Activated gamma-delta T cell treated with Interleukin-2 at 50 U/mL for 16 hours (primary cell): ENCODE results near the gene MCCC1.
"Not testable (repeated sequence)": the region's sequence is repeated elsewhere in the genome, so short reads cannot be mapped to it uniquely, and the experiment has no call there.

ENCODE experiments used
- DNase-seq: peaks from one replicate; pipeline ENCODE4 v3.0.0-alpha.2; 2020

The MCCC1 gene

GRCh38 chr3:183099026-183099837 is at the start of gene MCCC1:
MCCC1 (minus strand) TSS chr3:183099496; CDS start chr3:183099440, 56 bp downstream.
- peak; percentile 97 for DNase-seq

DNA sequence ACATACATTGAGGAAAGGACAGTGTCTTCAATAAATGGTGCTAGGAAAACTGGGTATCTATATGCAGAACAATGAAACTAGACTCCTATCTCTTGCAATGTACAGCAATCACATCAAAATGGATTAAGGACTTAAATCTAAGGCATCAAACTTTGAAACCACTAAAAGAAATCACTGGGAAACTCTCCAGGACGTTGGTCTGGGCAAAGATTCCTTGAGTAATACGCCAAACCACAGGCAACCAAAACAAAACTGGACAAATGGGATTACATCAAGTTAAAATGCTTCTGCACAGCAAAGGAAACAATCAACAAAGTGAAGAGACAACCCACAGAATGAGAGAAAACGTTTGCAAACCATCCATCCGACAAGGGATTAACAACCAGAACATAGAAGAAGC is 48.8 kb upstream of the MCCC1 start:
- DNase-seq, result no peak

DNA sequence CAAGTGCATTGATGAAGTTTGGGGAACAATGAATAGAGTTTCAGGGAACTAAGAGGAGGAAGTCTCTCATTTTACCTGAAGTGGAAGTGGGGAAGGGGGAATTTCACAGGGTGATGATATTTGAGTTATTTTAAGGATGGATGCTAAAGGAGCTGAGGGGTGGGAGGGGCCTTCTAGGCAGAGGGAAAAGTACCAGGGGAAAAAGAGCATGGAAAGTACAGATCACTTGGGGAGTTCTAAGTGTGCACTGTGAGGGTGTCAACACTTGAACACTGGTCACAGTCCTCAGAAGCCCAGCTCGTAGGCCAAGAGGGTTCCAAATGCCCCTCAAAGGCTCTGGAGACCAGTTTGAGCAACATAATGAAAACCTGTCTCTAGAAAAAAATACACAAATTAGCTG is 45.1 kb upstream of the MCCC1 start:
- no peak for DNase-seq

GRCh38 chr3:183142199-183142598 is 42.9 kb upstream of the MCCC1 start:
- no peak for DNase-seq

DNA sequence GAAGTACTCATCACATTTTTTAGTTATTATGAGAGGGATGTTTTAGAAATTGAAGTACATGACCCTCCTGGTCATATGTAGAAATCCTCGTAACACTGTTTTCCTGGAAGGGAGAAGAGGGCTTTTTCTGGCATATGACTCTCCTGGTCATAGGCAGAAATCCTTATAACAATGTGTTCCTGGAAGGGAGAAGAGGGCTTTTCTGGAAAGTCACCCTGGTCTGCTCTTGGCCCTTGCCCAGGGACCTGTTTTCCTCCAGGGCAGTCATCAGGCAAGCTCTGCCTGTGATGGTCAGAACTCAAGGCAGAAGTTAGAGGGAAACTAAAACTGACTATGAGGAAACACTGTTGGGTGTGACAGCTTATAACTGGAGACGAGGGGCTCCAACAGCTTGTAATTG is 35.5 kb upstream of the MCCC1 start:
- DNase-seq, result no peak

- DNase-seq, result no peak
These were observed 33.1 kb upstream of the MCCC1 start for GRCh38 chr3:183132409-183132808.

DNA sequence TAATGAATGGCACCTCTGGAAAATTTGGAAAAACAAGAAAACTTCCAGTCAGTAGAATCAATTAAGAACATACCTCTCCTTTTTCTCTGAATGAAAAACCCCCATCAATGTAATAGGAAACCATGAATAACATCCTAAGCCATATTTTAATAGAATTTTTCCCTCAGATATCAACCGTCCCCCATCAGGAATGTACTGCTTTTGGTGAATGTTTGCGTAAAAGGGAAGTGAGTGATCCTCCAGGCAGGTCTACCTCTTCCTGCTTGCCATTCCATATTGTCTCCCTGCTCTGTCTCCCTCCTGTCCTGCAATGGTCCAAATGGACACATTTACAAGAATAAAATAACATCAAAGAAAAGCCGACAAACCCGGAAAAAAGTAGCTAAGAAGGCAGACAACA is 32.4 kb upstream of the MCCC1 start:
- DNase-seq, result no peak

- no peak for DNase-seq
These were observed 32.0 kb upstream of the MCCC1 start for GRCh38 chr3:183131186-183131725.

DNA sequence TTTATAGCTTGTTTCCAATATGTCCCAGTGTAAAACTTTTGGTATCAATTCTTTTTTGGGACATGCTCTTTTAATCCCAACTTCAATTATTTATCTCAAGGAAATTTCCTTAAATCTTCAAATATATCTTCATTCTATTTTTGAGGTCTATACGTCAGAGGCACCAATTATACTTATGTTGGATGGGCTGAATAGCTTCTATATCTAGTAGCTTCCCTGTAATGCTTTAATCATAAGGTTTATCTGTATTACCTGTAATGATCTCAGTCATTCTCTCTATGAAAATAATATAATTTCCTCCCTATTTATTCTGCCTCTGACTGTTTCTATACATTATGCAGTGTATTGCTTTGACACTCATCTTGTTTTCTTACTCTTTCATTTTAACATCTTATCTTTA is 29.9 kb upstream of the MCCC1 start:
- no peak for DNase-seq

DNA sequence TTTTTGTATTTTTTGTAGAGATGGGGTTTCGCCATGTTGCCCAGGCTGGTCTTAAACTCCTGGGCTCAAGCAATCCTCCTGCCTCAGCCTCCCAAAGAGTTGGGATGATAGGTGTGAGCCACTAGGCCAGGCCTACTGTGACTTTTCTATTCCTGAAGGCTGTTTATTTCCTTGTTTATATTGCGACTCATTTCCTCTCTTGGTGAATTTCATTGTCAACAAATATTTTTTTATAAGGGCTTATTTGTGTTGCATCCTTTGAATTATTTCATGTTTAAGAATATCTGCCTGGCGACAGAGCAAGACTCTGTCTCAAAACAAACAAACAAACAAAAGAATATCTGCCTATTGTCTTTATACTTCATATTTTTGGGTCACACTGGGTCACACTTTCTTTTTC is 29.4 kb upstream of the MCCC1 start:
- no peak for DNase-seq

DNA sequence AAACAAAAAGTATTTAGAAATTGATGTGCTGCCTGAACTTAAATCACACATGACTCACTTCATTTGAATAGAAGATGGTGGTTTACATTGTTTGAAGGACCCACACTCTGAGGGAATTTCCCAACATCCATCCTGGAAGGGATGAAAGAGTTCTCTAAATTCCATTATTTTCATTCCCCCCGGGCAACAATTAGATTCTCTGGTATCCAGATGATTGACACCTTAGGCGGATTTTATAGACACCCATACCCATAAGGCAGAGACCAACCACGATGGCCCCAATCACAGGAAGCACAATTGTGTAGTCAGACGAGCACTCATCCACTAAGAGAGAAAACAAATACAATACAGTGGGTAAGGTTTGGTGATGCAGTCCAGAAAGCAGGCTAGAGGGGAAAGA is 24.6 kb upstream of the MCCC1 start:
- no peak for DNase-seq

- DNase-seq, result no peak
These were observed 23.1 kb upstream of the MCCC1 start for GRCh38 chr3:183122257-183122932.

- no peak for DNase-seq
These were observed 21.4 kb upstream of the MCCC1 start for GRCh38 chr3:183120538-183121215.

- DNase-seq, result no peak
These were observed 17.8 kb upstream of the MCCC1 start for GRCh38 chr3:183117056-183117455.

GRCh38 chr3:183116025-183116614 is 16.8 kb upstream of the MCCC1 start:
- peak; percentile 48 for DNase-seq

GRCh38 chr3:183114384-183115178 is 15.3 kb upstream of the MCCC1 start:
- no peak for DNase-seq

DNA sequence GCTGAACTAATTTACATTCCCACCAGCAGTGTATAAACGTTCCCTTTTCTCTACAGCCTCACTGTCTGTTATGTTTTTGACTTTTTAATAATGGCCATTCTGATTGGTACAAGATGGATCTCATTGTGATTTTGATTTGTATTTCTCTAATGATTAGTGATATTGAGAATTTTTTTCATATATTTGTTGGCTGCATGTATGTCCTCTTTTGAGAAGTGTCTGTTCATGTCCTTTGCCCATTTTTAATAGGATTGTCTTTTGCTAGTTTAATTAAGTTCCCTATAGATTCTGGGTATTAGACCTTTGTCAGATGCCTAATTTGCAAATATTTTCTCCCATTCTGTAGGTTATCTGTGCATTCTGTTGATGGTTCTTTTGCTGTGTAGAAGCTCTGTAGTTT is 10.6 kb upstream of the MCCC1 start:
- DNase-seq, result not testable (repeated sequence)

DNA sequence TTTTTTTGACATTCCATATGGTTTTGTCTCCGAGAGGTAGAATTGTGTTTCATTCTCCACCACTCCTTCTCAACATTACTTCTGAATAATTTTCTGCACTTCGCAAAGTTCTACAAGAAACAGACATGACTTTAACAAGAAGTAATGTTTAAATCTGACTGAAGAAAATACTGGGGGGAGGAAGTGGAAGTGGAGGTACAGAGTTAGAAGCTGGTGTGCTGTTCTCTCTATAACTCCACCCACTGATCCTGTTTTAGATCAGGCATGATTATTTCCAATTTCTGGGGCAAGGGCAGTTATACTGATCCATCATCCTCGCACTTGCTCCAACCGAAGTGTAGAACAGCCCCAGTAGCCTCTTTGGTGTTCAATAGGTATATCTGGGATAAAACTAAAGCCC is 9.2 kb upstream of the MCCC1 start:
- no peak for DNase-seq

- no peak for DNase-seq
These were observed 8.7 kb upstream of the MCCC1 start for GRCh38 chr3:183108001-183108449.

- not testable (repeated sequence) for DNase-seq
These were observed 8.1 kb upstream of the MCCC1 start for GRCh38 chr3:183107372-183107771.

DNA sequence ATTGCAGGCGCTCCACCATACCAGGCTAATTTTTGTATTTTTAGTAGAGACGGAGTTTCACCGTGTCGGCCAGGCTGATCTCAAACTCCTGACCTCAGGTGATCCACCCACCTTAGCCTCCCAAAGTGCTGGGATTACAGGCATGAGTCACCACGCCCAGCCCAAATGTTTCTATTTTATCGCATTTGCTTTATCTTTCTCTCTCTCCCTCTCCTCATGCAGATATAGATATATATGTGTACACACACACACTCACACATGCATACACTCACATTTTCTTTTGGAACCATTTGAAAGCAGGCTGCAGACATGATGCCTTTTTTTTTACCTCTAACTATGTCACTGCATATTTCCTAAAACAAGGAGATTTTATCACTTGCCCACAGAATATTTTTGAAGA is 7.3 kb upstream of the MCCC1 start:
- no peak for DNase-seq

DNA sequence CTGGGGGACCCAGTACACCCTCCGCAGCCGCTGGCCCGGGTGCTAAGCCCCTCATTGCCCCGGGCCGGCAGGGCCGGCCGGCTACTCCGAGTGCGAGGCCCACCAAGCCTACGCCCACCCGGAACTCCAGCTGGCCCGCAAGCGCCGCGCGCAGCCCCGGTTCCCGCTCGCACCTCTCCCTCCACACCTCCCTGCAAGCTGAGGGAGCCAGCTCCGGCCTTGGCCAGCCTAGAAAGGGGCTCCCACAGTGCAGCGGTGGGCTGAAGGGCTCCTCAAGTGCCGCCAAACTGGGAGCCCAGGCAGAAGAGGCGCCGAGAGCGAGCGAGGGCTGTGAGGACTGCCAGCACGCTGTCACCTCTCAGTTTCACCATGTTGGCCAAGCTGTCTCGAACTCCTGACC is 4.7 kb upstream of the MCCC1 start:
- not testable (repeated sequence) for DNase-seq
